NCI-H748 treated with DMSO at 0.1 percent for 48 hours (cell line): ENCODE measurements around the gene LMAN1.

Source experiments
- DNase-seq: peaks from one replicate; lab custom pipeline; 2025; lab: John Stamatoyannopoulos, UW

The LMAN1 gene

GRCh38 chr18:59303006-59303405 is 56.1 kb downstream of the LMAN1 start:
- no peak for DNase-seq

- no peak for DNase-seq
These were observed 57.1 kb downstream of the LMAN1 start for GRCh38 chr18:59301929-59302328.

- DNase-seq, result no peak
These were observed 58.3 kb downstream of the LMAN1 start for GRCh38 chr18:59300676-59301285.

GRCh38 chr18:59298871-59299270 is 60.2 kb downstream of the LMAN1 start:
- no peak for DNase-seq

GRCh38 chr18:59293317-59293716 is 65.7 kb downstream of the LMAN1 start:
- no peak for DNase-seq

GRCh38 chr18:59286341-59286740 is 72.7 kb downstream of the LMAN1 start:
- DNase-seq, result no peak

GRCh38 chr18:59282341-59282740 is 76.7 kb downstream of the LMAN1 start:
- no peak for DNase-seq

- DNase-seq, result no peak
These were observed 79.3 kb downstream of the LMAN1 start for GRCh38 chr18:59279722-59280121.

GRCh38 chr18:59279193-59279592 is 79.9 kb downstream of the LMAN1 start:
- no peak for DNase-seq

- no peak for DNase-seq
These were observed 80.3 kb downstream of the LMAN1 start for GRCh38 chr18:59278793-59279192.
